Activated CD4-positive, alpha-beta memory T cell treated with anti-CD3 and anti-CD28 coated beads for 36 hours (primary cell): ENCODE results near the gene UBE3C. TPM values are rescaled to one million over a fixed set of nuclear protein-coding genes. Genes with fewer than 3 reads are reported as not detected.
"Not testable (repeated sequence)": the region's sequence is repeated elsewhere in the genome, so short reads cannot be mapped to it uniquely, and the experiment has no call there.

Source experiments
- CTCF ChIA-PET: fragments of 350-600 bp; sonication (Branson Sonifier 250); formaldehyde crosslinking; loops from one replicate; lab custom pipeline; 2021; ENCODE audit warnings: antibody characterized with exemption, inconsistent platforms; lab: Charles Lee
- POLR2A ChIA-PET: fragments of 350-600 bp; sonication (Branson Sonifier 250); formaldehyde crosslinking; loops from one replicate; lab custom pipeline; 2021; ENCODE audit warnings: antibody characterized with exemption; lab: Charles Lee
- DNase-seq: peaks from one replicate; pipeline ENCODE4 v3.0.0-alpha.2; 2020
- H3K27ac Mint-ChIP-seq: one replicate; pipeline ENCODE4 v1.8.0; 2021; ENCODE audit warnings: mixed read lengths
- H3K27me3 Mint-ChIP-seq: one replicate; pipeline ENCODE4 v1.8.0; 2021; ENCODE audit warnings: mixed read lengths
- H3K36me3 Mint-ChIP-seq: one replicate; pipeline ENCODE4 v1.8.0; 2021; ENCODE audit warnings: mixed read lengths
- H3K4me1 Mint-ChIP-seq: one replicate; pipeline ENCODE4 v1.8.0; 2021; ENCODE audit warnings: low read depth, mixed read lengths
- H3K4me3 Mint-ChIP-seq: one replicate; pipeline ENCODE4 v1.8.0; 2021; ENCODE audit warnings: mild to moderate bottlenecking, mixed read lengths
- H3K9me3 Mint-ChIP-seq: one replicate; pipeline ENCODE4 v1.8.0; 2021; ENCODE audit warnings: mixed read lengths
- intact Hi-C: fragments of 100-400 bp; cut with micrococcal nuclease; formaldehyde crosslinking; loops from one replicate; pipeline ENCODE4 v1.15.1; 2023
- total RNA-seq, 2 experiments: library from RNA; stranded (reverse); gene quantifications; one replicate each; pipeline ENCODE4 v1.2.3, GENCODE V29; 2021

Gene UBE3C
- 10 to 100 TPM; 59.8 to 59.9 TPM for total RNA-seq

DNA sequence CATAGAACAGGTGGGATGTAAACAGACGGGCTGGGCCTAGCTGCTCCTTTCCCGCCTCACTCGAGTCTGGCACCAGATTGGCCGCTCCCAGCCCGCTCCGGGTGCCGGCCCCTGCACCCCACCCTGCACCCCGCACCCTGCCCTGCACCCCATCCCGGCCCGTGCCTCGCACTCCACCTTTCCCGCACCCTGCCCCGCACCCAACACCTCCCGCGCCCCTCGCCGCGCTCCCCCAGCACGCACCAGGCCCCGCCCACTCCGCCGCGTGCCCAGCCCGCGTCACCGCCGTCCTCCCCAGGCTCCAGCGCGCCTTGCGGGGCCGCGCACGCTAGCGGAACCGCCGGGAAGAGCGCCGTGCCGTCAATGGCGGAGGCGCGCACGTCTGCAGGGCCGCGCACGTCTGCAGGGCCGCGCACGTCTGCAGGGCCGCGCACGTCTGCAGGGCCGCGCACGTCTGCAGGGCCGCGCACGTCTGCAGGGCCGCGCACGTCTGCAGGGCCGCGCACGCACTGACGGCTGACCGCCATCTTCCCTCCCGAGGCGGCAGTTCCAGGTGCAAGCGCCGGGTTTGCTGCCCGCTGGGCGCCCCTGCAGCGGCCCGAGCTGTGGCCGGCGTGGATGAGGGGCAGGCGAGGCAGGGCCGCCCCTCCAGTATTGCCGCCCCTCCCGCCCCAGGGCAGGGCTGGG is at the start of gene UBE3C:
Gene UBE3C (plus strand): TSS at position 503 of the 687 bp plus-strand sequence. CDS start 347 bp downstream, outside the sequence.
- peak within 1 kb of the TSS; percentile 91 for H3K27ac Mint-ChIP-seq
- peaks cover 30% of the 10 kb centered on the region for H3K36me3 Mint-ChIP-seq
- H3K4me1 Mint-ChIP-seq: peaks cover 37% of the 10 kb centered on the region
- ChIA-PET POLR2A (interaction anchor here (1.0 kb wide), 1 partner anchor 245 kb away, joined by 3 read pairs; the partner anchor contains the start of gene LMBR1), CTCF (interaction anchor here (1.1 to 1.4 kb wide), 4 partner anchors 136 to 201 kb away, joined by 3 to 5 read pairs (median 4); partner anchors contain the start of gene NOM1)
- H3K4me3 Mint-ChIP-seq: peak within 1 kb of the TSS; percentile 79
- intact Hi-C loops: loop anchor here (1.0 to 10.0 kb wide), 6 partner anchors 126 to 1494 kb away; partner anchors contain the start of genes DNAJB6, LMBR1, MNX1 and NOM1
- peak; percentile 91 for DNase-seq
- no peaks in the 10 kb centered on the region for H3K27me3 Mint-ChIP-seq
- no peaks in the 10 kb centered on the region for H3K9me3 Mint-ChIP-seq

- no peaks in the 10 kb centered on the region for H3K4me1 Mint-ChIP-seq
- no peak overlapping the region for H3K4me3 Mint-ChIP-seq
- peaks cover 10% of the 10 kb centered on the region for H3K27me3 Mint-ChIP-seq
- H3K9me3 Mint-ChIP-seq: peaks cover 25% of the 10 kb centered on the region
- no peak for DNase-seq
- intact Hi-C loops: no loop called here
- H3K36me3 Mint-ChIP-seq: no peaks in the 10 kb centered on the region
- POLR2A ChIA-PET: no interaction called here
- no peak overlapping the region for H3K27ac Mint-ChIP-seq
- CTCF ChIA-PET: no interaction called here
Observed at GRCh38 chr7:157089100-157089610, 49.6 kb upstream of the UBE3C start.

GRCh38 chr7:157090485-157091165 is 48.1 kb upstream of the UBE3C start:
- no peak overlapping the region for H3K4me3 Mint-ChIP-seq
- H3K9me3 Mint-ChIP-seq: peaks cover 12% of the 10 kb centered on the region
- no peak for DNase-seq
- H3K27me3 Mint-ChIP-seq: peaks cover 7% of the 10 kb centered on the region
- intact Hi-C loops: no loop called here
- ChIA-PET CTCF (no interaction called here), POLR2A (no interaction called here)
- no peaks in the 10 kb centered on the region for H3K4me1 Mint-ChIP-seq
- no peak overlapping the region for H3K27ac Mint-ChIP-seq
- H3K36me3 Mint-ChIP-seq: no peaks in the 10 kb centered on the region

DNA sequence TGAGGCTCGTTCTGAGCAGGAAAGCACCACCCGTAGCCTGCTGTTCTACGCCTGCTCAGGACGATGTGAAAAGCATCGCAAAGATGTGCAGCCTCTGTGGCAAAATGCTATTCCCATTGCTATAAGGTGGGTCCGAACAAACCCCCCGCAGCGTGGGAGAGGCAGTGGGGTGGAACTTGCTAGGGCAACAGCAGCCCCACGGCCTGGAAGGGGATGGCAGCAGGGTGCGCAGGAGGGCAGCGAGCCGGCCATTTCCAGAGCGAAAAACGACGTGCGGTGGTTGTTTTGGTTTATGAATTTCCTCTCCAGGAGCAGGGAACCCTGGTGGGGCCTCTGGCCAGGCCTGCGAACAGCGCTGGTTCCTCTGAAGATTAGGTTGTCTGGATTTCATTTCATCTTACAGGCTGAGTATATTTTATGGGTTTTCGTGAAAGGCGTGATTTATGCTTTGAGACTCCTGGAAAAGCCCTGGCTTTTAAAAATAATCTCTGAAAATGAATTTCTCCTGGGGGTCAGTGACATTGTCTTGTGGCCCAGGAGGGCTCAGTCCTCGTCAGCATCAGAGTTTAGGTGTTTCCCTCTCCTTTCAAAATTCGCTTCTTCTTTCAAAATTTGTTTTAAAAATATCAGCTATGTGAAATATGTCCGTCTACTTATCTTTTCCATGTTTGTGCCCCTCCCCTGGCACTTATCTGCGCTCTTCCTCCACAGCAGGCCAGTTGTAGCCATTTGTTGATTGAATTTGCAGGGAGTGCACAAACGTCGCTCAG is 42.3 kb upstream of the UBE3C start:
- ChIA-PET POLR2A (no interaction called here), CTCF (no interaction called here)
- Mint-ChIP-seq H3K4me3 (no peak overlapping the region), H3K9me3 (peaks cover 9% of the 10 kb centered on the region), H3K4me1 (no peaks in the 10 kb centered on the region), H3K36me3 (no peaks in the 10 kb centered on the region), H3K27me3 (peaks cover 6% of the 10 kb centered on the region), H3K27ac (no peak overlapping the region)
- intact Hi-C loops: no loop called here
- no peak for DNase-seq

DNA sequence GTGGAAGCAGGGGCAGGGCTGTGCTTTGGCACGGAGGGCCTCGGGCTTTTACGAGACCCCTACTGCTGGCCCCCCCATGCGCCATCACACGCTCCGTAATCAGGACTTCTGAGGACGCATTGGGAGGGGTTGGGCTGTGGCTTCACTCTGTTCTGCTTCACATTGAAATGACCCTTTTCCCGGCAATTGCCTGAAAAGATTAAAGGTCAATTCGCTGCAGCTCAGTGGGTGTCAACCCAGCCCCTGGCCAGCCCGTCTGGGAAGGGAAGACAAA is 41.7 kb upstream of the UBE3C start:
- peaks cover 9% of the 10 kb centered on the region for H3K27me3 Mint-ChIP-seq
- POLR2A ChIA-PET: no interaction called here
- H3K27ac Mint-ChIP-seq: no peak overlapping the region
- H3K4me3 Mint-ChIP-seq: no peak overlapping the region
- H3K36me3 Mint-ChIP-seq: no peaks in the 10 kb centered on the region
- DNase-seq: no peak
- CTCF ChIA-PET: no interaction called here
- H3K9me3 Mint-ChIP-seq: peaks cover 13% of the 10 kb centered on the region
- intact Hi-C loops: no loop called here
- no peaks in the 10 kb centered on the region for H3K4me1 Mint-ChIP-seq

GRCh38 chr7:157097569-157097968 is 41.2 kb upstream of the UBE3C start:
- no peak overlapping the region for H3K27ac Mint-ChIP-seq
- H3K9me3 Mint-ChIP-seq: peaks cover 13% of the 10 kb centered on the region
- H3K36me3 Mint-ChIP-seq: no peaks in the 10 kb centered on the region
- intact Hi-C loops: no loop called here
- DNase-seq: no peak
- no peak overlapping the region for H3K4me3 Mint-ChIP-seq
- ChIA-PET POLR2A (no interaction called here), CTCF (no interaction called here)
- peaks cover 10% of the 10 kb centered on the region for H3K27me3 Mint-ChIP-seq
- H3K4me1 Mint-ChIP-seq: no peaks in the 10 kb centered on the region

DNA sequence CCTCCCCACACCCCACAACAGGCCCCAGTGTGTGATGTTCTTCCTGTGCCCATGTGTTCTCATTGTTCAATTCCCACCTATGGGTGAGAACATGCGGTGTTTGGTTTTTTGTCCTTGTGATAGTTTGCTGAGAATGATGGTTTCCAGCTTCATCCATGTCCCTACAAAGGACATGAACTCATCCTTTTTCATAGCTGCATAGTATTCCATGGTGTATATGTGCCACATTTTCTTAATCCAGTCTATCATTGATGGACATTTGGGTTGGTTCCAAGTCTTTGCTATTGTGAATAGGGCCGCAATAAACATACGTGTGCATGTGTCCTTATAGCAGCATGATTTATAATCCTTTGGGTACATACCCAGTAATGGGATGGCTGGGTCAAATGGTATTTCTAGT is 38.7 kb upstream of the UBE3C start:
- POLR2A ChIA-PET, intact Hi-C loops, H3K4me1 Mint-ChIP-seq, H3K4me3 Mint-ChIP-seq, DNase-seq, H3K36me3 Mint-ChIP-seq, H3K27ac Mint-ChIP-seq, CTCF ChIA-PET: not testable (repeated sequence)
- H3K9me3 Mint-ChIP-seq: peaks cover 18% of the 10 kb centered on the region
- H3K27me3 Mint-ChIP-seq: peaks cover 15% of the 10 kb centered on the region

GRCh38 chr7:157103641-157104040 is 35.1 kb upstream of the UBE3C start:
- DNase-seq, CTCF ChIA-PET, intact Hi-C loops, POLR2A ChIA-PET, H3K36me3 Mint-ChIP-seq, H3K4me3 Mint-ChIP-seq, H3K27ac Mint-ChIP-seq, H3K4me1 Mint-ChIP-seq: not testable (repeated sequence)
- Mint-ChIP-seq H3K27me3 (peaks cover 30% of the 10 kb centered on the region), H3K9me3 (peaks cover 29% of the 10 kb centered on the region)

DNA sequence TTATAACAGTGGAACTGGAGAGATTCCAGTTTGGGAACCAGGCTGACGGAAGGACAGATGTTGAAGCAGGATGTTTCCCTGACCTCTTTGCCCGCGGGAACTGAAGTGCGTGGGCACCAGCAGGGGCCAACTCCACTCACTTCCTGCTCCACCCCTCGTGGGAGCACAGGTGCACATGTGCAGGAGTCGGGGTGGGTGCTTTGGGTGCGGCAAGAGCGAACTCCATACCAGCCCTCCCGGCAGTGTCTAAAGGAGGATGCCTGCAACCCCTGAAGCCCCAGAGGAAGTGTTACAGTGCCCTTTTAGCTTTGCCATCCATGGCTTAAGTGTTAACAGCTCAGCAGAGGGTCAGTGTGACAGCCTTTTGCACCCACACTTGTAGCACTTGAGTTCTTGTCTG is 27.4 kb upstream of the UBE3C start:
- Mint-ChIP-seq H3K4me3 (no peak overlapping the region), H3K4me1 (no peaks in the 10 kb centered on the region), H3K36me3 (no peaks in the 10 kb centered on the region), H3K27ac (no peak overlapping the region), H3K9me3 (peaks cover 18% of the 10 kb centered on the region), H3K27me3 (peaks cover 25% of the 10 kb centered on the region)
- no peak for DNase-seq
- POLR2A ChIA-PET: no interaction called here
- CTCF ChIA-PET: no interaction called here
- intact Hi-C loops: no loop called here

DNA sequence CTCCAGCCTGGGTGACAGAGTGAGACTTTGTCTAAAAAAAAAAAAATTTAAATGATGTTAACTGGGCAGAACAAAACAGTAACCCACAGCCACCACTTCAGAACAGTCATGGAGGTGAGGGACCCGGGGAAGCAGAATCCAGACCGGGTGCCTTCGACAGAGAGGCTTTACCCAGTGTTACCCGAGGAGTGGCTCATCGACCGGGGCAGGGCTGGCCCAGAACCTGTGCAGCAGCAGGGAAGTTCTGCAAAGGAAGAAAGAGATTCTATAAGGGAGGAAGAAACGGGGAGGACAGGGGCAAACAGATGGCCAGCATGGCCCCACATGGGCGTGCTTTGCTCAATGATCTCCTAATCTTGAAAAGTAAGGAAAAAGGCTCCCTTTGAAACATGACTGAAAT is 26.0 kb upstream of the UBE3C start:
- CTCF ChIA-PET: no interaction called here
- no peak for DNase-seq
- Mint-ChIP-seq H3K27me3 (peaks cover 17% of the 10 kb centered on the region), H3K4me1 (no peaks in the 10 kb centered on the region), H3K9me3 (peaks cover 15% of the 10 kb centered on the region), H3K4me3 (no peak overlapping the region), H3K27ac (no peak overlapping the region), H3K36me3 (no peaks in the 10 kb centered on the region)
- intact Hi-C loops: no loop called here
- POLR2A ChIA-PET: no interaction called here

- Mint-ChIP-seq H3K36me3 (no peaks in the 10 kb centered on the region), H3K9me3 (peaks cover 18% of the 10 kb centered on the region), H3K27me3 (peaks cover 16% of the 10 kb centered on the region), H3K4me3 (no peak overlapping the region), H3K4me1 (no peaks in the 10 kb centered on the region), H3K27ac (no peak overlapping the region)
- intact Hi-C loops: no loop called here
- ChIA-PET POLR2A (no interaction called here), CTCF (no interaction called here)
- DNase-seq: no peak
Observed at GRCh38 chr7:157113607-157114006, 25.1 kb upstream of the UBE3C start.

DNA sequence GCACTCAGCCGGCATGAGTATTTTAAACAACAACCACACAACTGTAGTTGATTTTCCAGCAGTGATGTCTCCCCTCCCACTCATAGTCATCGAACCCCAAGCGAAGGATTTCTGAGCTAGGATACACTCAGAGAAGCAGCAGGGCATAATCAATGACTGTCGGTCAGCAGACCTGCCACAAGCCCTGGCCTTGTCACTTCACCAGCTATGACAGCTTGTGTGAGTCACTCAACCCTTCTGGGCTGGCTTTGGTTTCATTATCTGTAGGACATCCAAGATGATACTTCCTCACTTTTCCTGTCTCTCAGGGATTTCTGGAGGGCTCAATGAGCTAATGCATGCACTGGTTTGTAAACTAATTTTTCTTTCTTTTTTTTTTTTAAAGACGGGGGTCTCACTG is 22.0 kb upstream of the UBE3C start:
- no peaks in the 10 kb centered on the region for H3K36me3 Mint-ChIP-seq
- peaks cover 18% of the 10 kb centered on the region for H3K9me3 Mint-ChIP-seq
- intact Hi-C loops: no loop called here
- peaks cover 12% of the 10 kb centered on the region for H3K27me3 Mint-ChIP-seq
- DNase-seq: no peak
- H3K27ac Mint-ChIP-seq: no peak overlapping the region
- CTCF ChIA-PET: no interaction called here
- POLR2A ChIA-PET: no interaction called here
- H3K4me1 Mint-ChIP-seq: no peaks in the 10 kb centered on the region
- H3K4me3 Mint-ChIP-seq: no peak overlapping the region
